B cell (primary cell): ENCODE results near the gene RTCB. TPM values are rescaled to one million over a fixed set of nuclear protein-coding genes. Genes with fewer than 3 reads are reported as not detected.

Source experiments
- ATAC-seq: fragments of 200-7000 bp; cut with Tn5 transposase; one replicate; pipeline ENCODE4 v1.10.0; 2021; ENCODE audit warnings: low read depth, mild to moderate bottlenecking, moderate number of reproducible peaks, moderate library complexity
- CTCF ChIA-PET: fragments of 350-600 bp; sonication (Branson Sonifier 250); formaldehyde crosslinking; loops from one replicate; lab custom pipeline; 2021; ENCODE audit warnings: antibody characterized with exemption, inconsistent platforms; lab: Charles Lee
- POLR2A ChIA-PET: fragments of 350-600 bp; sonication (Branson Sonifier 250); formaldehyde crosslinking; loops from one replicate; lab custom pipeline; 2021; ENCODE audit warnings: antibody characterized with exemption; lab: Charles Lee
- DNase-seq: peaks from one replicate; pipeline ENCODE4 v3.0.0; 2013
- H2AFZ ChIP-seq: 2 replicates; pipeline ENCODE4 v1.6.1; 2012; ENCODE audit warnings: mild to moderate bottlenecking, low read depth, low read length; ENCODE audit not compliant: insufficient read depth, poor library complexity, severe bottlenecking
- H3K27ac ChIP-seq, 2 donors: 1 replicate in 1 of 2; 2 replicates in 1 of 2; pipeline ENCODE4 v1.5.1; 2012 to 2013; ENCODE audit warnings: low read length in 2 of 2, mild to moderate bottlenecking in 2 of 2, moderate library complexity in 1 of 2
- H3K27me3 ChIP-seq, 4 experiments: fragments of 200-600 bp in 1 of 4; sonication (generic) in 1 of 4; replicated peaks in 1 of 4; 1 replicate in 2 of 4; 2 replicates in 2 of 4; pipeline versions ENCODE4 v1.6.1 to v1.7.0; 2013 to 2016; ENCODE audit warnings: low read length in 3 of 4, mild to moderate bottlenecking in 2 of 4, mixed read lengths in 1 of 4, moderate library complexity in 1 of 4; ENCODE audit not compliant: insufficient read depth in 4 of 4, control insufficient read depth in 3 of 4; ENCODE audit errors: control extremely low read depth in 1 of 4
- H3K36me3 ChIP-seq, 2 experiments: replicated peaks in 1 of 2; 1 replicate in 1 of 2; 2 replicates in 1 of 2; pipeline versions ENCODE4 v1.6.1 to v1.7.1; 2013; ENCODE audit warnings: low read length in 1 of 2; ENCODE audit not compliant: insufficient read depth in 2 of 2, control insufficient read depth in 1 of 2; ENCODE audit errors: control extremely low read depth in 1 of 2, extremely low read depth in 1 of 2
- H3K4me1 ChIP-seq, 2 donors: fragments of 200-600 bp in 1 of 2; sonication (generic) in 1 of 2; 1 replicate in 1 of 2; 2 replicates in 1 of 2; pipeline versions ENCODE4 v1.5.1 to v1.6.1; 2013 to 2017; ENCODE audit warnings: low read length in 2 of 2; ENCODE audit not compliant: control insufficient read depth in 2 of 2, insufficient read depth in 2 of 2
- H3K4me2 ChIP-seq: replicated peaks from 2 replicates; pipeline ENCODE3; 2012; ENCODE audit warnings: mild to moderate bottlenecking, low read depth, low read length; ENCODE audit not compliant: poor library complexity, severe bottlenecking
- H3K4me3 ChIP-seq, 5 experiments: fragments of 200-600 bp in 1 of 5; sonication (generic) in 1 of 5; 1 replicate in 3 of 5; 2 replicates in 2 of 5; pipeline versions ENCODE4 v1.5.1 to v1.7.0; 2011 to 2016; ENCODE audit warnings: low read length in 4 of 5, mild to moderate bottlenecking in 4 of 5, low read depth in 2 of 5, control low read depth in 1 of 5, moderate library complexity in 1 of 5; ENCODE audit not compliant: insufficient read depth in 1 of 5; ENCODE audit errors: control extremely low read depth in 1 of 5, extremely low read depth in 1 of 5
- H3K79me2 ChIP-seq: fragments of 200-600 bp; sonication (generic); one replicate; pipeline ENCODE4 v1.6.0; 2016; ENCODE audit warnings: low read length; ENCODE audit not compliant: control insufficient read depth, insufficient read depth
- H3K9ac ChIP-seq: fragments of 200-600 bp; sonication (generic); 2 replicates; pipeline ENCODE4 v1.6.1; 2017; ENCODE audit warnings: mild to moderate bottlenecking, low read length, moderate library complexity
- H3K9me3 ChIP-seq, 3 donors: one replicate each; pipeline versions ENCODE4 v1.6.1 to v1.7.1; 2013; ENCODE audit warnings: low read length in 2 of 3; ENCODE audit not compliant: control insufficient read depth in 2 of 3, insufficient read depth in 1 of 3; ENCODE audit errors: control extremely low read depth in 1 of 3
- H4K20me1 ChIP-seq: 2 replicates; pipeline ENCODE4 v1.6.0; 2012; ENCODE audit warnings: mild to moderate bottlenecking, low read length; ENCODE audit not compliant: insufficient read depth, control insufficient read depth, poor library complexity, severe bottlenecking
- H3K27ac Mint-ChIP-seq: one replicate; pipeline ENCODE4 v1.8.0; 2021; ENCODE audit warnings: mixed read lengths
- H3K27me3 Mint-ChIP-seq: one replicate; pipeline ENCODE4 v1.8.0; 2021; ENCODE audit warnings: mixed read lengths
- H3K4me1 Mint-ChIP-seq: one replicate; pipeline ENCODE4 v1.8.0; 2021; ENCODE audit warnings: mixed read lengths
- H3K4me3 Mint-ChIP-seq: one replicate; pipeline ENCODE4 v1.8.0; 2021; ENCODE audit warnings: mixed read lengths
- H3K9me3 Mint-ChIP-seq: one replicate; pipeline ENCODE4 v1.8.0; 2022; ENCODE audit warnings: mixed read lengths; ENCODE audit not compliant: insufficient read depth
- EZH2 ChIP-seq: IDR thresholded peaks from 2 replicates; pipeline ENCODE4 v1.6.1; 2012; ENCODE audit warnings: borderline replicate concordance, low read depth, mild to moderate bottlenecking, moderate library complexity, low read length; ENCODE audit not compliant: insufficient read depth, poor library complexity, severe bottlenecking
- WGBS: methylation state at CpG from one replicate; pipeline ENCODE4 v1.1.5; 2013; ENCODE audit warnings: missing lambda C conversion rate; ENCODE audit not compliant: insufficient coverage; 5-methylcytosine and 5-hydroxymethylcytosine counted together
- intact Hi-C: fragments of 100-400 bp; cut with micrococcal nuclease; formaldehyde crosslinking; loops from one replicate; pipeline ENCODE4 v1.10.0; 2022
- polyA plus RNA-seq: library from polyadenylated mRNA; depleted of rRNA; stranded (reverse); fragments of >200 nt; gene quantifications from 2 replicates; pipeline ENCODE4 v1.2.3, GENCODE V29; 2012
- total RNA-seq, 2 donors: library from RNA; stranded (reverse); fragments of 120-200 nt in 1 of 2; gene quantifications; 1 replicate in 1 of 2; 2 replicates in 1 of 2; pipeline versions ENCODE4 v1.2.3 to v1.2.4, GENCODE V29; 2013 to 2022
- TF ChIP-seq, protein P1 (sequence below): fragments of 200-600 bp; IDR thresholded peaks from one replicate; pipeline ENCODE4 v1.8.0; 2022; ENCODE audit warnings: antibody characterized with exemption, mild to moderate bottlenecking

The RTCB gene
- total and polyA plus RNA-seq, 2 donors (not counting 1 experiment from before 2014, with no cell fraction given), result 32.8 to 60.1 TPM

DNA sequence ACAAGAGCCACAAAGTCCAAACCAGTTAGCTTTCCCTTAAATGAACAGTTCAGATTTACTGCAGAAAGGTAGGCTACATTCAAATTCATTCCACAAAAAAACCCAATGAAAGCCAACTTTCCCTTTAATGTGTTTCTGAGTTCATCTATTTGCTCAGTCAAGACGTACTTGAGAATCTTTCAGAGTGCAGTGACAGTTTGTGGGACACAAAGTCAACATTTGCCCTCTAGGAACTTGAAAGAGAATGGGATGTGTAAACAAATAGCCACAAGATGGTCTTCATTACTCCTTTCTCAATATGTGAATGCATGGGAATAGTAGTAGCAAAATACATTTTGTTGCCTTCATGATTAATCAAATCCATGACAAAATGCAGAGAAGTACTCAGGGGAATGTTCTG, 15.8 kb downstream of the RTCB start:
- Histone ChIP-seq H4K20me1 (no peaks in the 10 kb centered on the region), H3K9ac (no peak overlapping the region), H3K9me3 (no peaks in the 10 kb centered on the region), H3K4me2 (no peak overlapping the region), H3K27me3 (no peaks in the 10 kb centered on the region), H3K4me1 (no peaks in the 10 kb centered on the region), H3K36me3 (peaks cover 48 to 90% of the 10 kb centered on the region in 2 experiments), H3K4me3 (no peak overlapping the region), H3K79me2 (peaks cover 4% of the 10 kb centered on the region), H2AFZ (no peak overlapping the region), H3K27ac (no peak overlapping the region)
- POLR2A ChIA-PET, result no interaction called here
- TF ChIP-seq, protein P1, sequence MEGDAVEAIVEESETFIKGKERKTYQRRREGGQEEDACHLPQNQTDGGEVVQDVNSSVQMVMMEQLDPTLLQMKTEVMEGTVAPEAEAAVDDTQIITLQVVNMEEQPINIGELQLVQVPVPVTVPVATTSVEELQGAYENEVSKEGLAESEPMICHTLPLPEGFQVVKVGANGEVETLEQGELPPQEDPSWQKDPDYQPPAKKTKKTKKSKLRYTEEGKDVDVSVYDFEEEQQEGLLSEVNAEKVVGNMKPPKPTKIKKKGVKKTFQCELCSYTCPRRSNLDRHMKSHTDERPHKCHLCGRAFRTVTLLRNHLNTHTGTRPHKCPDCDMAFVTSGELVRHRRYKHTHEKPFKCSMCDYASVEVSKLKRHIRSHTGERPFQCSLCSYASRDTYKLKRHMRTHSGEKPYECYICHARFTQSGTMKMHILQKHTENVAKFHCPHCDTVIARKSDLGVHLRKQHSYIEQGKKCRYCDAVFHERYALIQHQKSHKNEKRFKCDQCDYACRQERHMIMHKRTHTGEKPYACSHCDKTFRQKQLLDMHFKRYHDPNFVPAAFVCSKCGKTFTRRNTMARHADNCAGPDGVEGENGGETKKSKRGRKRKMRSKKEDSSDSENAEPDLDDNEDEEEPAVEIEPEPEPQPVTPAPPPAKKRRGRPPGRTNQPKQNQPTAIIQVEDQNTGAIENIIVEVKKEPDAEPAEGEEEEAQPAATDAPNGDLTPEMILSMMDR, result no peak
- no peak for TF ChIP-seq EZH2
- Mint-ChIP-seq H3K4me1 (no peaks in the 10 kb centered on the region), H3K27me3 (no peaks in the 10 kb centered on the region), H3K9me3 (no peaks in the 10 kb centered on the region), H3K27ac (no peak overlapping the region), H3K4me3 (no peak overlapping the region)
- ATAC-seq, result no peak
- WGBS, result no CpG with 5 or more reads among the region's 1 CpG
- no peak for DNase-seq
- CTCF ChIA-PET, result interaction anchor here (1.0 kb wide), 1 partner anchor 51 kb away, joined by 3 read pairs; no protein-coding TSS in a partner anchor
- intact Hi-C loops, result no loop called here

DNA sequence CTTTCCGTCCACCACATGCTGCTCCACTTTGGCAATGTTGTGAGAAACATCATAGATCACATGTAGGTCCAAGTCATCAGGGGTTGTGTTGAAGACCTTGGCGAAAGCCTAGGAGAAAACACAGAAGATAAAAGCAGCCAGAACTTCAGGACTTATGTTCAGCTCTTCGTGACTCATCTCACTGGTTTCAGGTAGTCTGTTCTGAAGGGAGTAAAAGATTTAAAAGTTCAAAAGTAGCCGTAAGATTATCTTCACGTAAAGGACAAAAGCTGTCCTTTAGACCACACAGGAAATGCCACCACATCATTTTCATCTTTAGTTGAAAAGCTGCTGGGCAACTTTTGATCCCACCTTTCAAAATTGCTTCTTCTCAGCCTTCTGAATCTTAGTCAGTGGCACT, 16.9 kb downstream of the RTCB start:
- intact Hi-C loops, result no loop called here
- no peaks in the 10 kb centered on the region for H3K27me3 ChIP-seq
- no peaks in the 10 kb centered on the region for H3K27me3 Mint-ChIP-seq
- H3K4me3 ChIP-seq, result no peak overlapping the region
- H3K4me3 Mint-ChIP-seq, result no peak overlapping the region
- H3K4me1 Mint-ChIP-seq, result no peaks in the 10 kb centered on the region
- 86% methylated on average over 5 of the region's 5 CpGs for WGBS
- ChIA-PET CTCF (no interaction called here), POLR2A (no interaction called here)
- peaks cover 44 to 85% of the 10 kb centered on the region in 2 experiments for H3K36me3 ChIP-seq
- H3K4me2 ChIP-seq, result no peak overlapping the region
- no peaks in the 10 kb centered on the region for H4K20me1 ChIP-seq
- DNase-seq, result no peak
- no peak overlapping the region for H3K27ac Mint-ChIP-seq
- no peaks in the 10 kb centered on the region for H3K9me3 Mint-ChIP-seq
- H3K9ac ChIP-seq, result no peak overlapping the region
- no peak for TF ChIP-seq EZH2
- TF ChIP-seq, protein P1, result no peak
- no peak overlapping the region for H3K27ac ChIP-seq
- H3K79me2 ChIP-seq, result peaks cover 2% of the 10 kb centered on the region
- no peak for ATAC-seq
- H3K9me3 ChIP-seq, result no peaks in the 10 kb centered on the region
- H3K4me1 ChIP-seq, result no peaks in the 10 kb centered on the region
- H2AFZ ChIP-seq, result no peak overlapping the region
